LNCAP (cell line): ENCODE results near the gene PPP2R2D.

Experiments used
- CTCF ChIP-seq: fragments of 450-650 bp; IDR thresholded peaks from 2 replicates; pipeline ENCODE4 v1.5.1; 2017; ENCODE audit warnings: mild to moderate bottlenecking

The PPP2R2D gene

GRCh38 chr10:131886237-131886636 is 14.6 kb upstream of the PPP2R2D start:
- TF ChIP-seq CTCF = no peak

- TF ChIP-seq CTCF = no peak
Observed at GRCh38 chr10:131888186-131888604, 12.6 kb upstream of the PPP2R2D start.

GRCh38 chr10:131889755-131890154 is 11.1 kb upstream of the PPP2R2D start:
- no peak for TF ChIP-seq CTCF

GRCh38 chr10:131890276-131891195 is 10.3 kb upstream of the PPP2R2D start:
- no peak for TF ChIP-seq CTCF

GRCh38 chr10:131891196-131891928 is 9.4 kb upstream of the PPP2R2D start:
- TF ChIP-seq CTCF = no peak

- no peak for TF ChIP-seq CTCF
Observed at GRCh38 chr10:131891929-131892805, 8.6 kb upstream of the PPP2R2D start.
